COLO668 (cell line): ENCODE data around the gene ZNF30.
"Not testable (repeated sequence)": the region's sequence is repeated elsewhere in the genome, so short reads cannot be mapped to it uniquely, and the experiment has no call there.

ENCODE experiments used
- DNase-seq: peaks from one replicate; lab custom pipeline; 2025; ENCODE audit not compliant: unreplicated experiment; lab: John Stamatoyannopoulos, UW

Gene ZNF30

DNA sequence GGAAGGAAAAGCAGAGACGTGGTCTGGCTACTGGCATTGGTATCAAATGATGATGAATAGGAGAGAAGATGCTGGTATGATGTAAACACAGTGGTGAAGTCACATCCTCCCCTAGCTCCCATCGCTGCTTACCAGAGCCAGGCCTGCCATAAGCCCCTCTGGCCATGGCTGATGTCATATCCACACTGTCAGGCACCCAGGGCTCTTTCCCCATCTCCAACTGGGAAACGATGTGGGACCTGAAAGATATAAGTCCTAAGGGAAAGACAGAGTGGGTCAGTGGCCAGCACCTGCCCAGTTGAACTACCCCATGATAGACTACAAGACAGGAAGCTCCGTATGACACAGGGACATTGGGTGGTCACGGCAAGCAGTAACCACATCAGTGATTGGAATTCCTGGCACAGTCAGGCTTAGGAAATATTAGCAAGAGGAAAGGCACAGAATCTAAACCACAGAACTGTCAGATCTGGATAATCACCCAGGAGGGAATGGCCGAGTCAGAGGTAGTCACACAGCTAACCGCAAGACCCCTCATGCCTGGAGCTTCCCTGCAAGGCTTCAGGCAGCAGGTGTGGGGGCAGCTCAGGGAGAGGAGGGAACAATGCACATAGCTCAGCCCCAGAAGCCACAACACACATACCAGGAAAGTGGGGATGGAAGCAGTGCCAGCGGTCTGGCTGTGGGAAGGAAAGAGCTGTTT lies 33.6 kb downstream of the ZNF30 start:
- no peak for DNase-seq

- DNase-seq = no peak
Measured at GRCh38 chr19:34960940-34961679, 34.4 kb downstream of the ZNF30 start.

DNA sequence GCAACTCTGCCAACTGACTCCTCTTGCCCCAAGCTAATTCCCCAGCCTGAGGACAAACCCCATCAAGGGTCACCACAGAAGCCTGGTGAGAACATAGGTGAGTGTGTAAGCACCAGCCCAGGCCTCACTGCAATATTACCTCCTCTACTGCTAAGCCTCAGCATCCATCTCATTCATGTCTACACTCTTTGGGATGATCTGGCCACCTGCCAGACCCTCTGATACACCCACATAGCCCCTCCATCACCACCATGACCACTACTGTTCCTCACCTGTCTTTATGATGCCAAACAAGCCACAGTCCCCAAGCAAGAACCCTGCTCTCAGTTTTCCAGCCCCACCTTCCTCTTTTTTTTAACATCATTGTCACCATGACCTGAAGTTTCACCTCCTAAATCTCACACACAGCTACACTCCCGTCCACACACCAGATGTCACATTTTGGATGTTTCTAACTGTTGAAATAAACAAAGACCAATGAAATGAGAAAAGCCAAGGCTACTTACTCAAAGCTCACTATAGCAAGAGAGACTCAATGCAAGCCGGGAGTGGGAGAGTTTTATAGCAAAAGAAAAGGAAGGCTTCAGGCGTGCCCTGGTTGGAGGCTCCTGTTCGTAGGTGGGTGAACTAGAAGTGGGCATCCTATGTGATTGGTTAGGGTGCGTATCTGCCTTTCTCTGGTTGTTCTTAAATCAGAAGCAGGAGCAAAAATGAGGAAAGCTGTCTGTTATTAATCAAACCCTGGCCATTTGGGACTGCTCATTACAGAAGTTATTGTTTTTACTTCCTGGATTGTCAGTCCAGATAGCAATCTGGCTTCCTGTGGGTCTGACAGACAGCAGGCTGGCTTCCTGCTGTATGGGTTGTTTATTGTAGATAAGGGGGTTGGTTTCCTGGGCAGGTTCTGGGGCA lies 35.3 kb downstream of the ZNF30 start:
- DNase-seq = no peak

GRCh38 chr19:34962687-34963572 lies 36.2 kb downstream of the ZNF30 start:
- DNase-seq = peak; percentile 30

GRCh38 chr19:34963573-34964406 lies 37.1 kb downstream of the ZNF30 start, which contains the start of gene ZNF792:
Gene ZNF792 (minus strand): TSS chr19:34964229. CDS start chr19:34963662, 567 bp downstream.
- peak; percentile 77 for DNase-seq

DNA sequence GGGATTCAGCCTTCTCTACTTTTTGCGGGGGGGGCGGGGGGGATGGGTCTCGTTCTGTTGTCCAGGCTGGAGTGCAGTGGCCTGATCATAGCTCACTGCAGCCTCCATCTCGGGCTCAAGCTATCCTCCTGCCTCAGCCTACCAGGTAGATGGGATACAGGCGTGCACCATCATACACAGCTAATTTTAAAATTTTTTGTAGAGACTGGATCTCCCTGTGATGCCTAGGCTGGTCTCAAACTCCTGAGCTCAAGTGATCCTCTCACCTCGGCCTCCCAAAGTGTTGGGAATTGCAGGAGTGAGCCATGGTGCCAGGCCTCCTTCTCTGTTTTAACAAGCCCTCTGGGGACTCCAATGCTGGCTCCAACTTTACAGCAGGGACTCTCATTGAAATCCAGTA lies 37.9 kb downstream of the ZNF30 start:
- no peak for DNase-seq

- not testable (repeated sequence) for DNase-seq
Measured at GRCh38 chr19:34965505-34965904, 38.8 kb downstream of the ZNF30 start.

DNA sequence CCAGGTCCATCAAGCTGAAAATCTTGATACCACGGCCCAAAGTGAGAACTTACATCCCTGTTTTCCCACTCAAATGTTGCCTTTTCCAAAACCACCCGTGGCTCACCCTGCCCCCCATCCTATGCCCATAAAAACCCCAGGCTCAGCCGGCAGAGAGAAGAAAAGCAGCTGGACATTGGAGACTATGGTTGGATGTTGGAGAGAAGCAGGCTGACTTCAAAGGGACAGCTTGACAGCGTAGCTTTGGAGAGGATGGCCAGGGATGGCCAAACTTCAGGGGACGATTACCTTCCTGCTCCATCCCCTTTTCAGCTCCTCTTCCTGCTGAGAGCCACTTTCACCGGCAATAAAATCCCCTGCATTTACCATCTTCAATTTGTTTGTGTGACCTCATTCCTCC lies 40.8 kb downstream of the ZNF30 start:
- DNase-seq = no peak

DNA sequence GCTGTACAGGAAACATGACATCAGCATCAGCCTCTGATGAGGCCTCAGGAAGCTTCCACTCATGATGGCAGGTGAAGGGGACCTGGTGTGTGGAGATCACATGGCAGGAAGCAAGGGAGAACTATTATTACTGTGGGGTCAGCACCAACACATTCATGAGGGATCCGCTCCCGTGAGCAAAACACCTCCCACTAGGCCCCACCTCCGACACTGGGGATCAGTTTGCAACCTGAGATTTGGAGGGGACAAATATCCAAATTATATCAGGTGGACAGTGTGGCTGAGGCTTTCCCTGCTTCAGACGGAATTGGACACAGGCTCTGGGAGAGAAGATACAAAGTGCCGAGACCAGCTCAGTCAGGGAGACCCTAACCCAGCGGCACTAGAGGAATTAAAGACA lies 43.0 kb downstream of the ZNF30 start:
- DNase-seq = no peak

- not testable (repeated sequence) for DNase-seq
Measured at GRCh38 chr19:34970185-34970780, 43.6 kb downstream of the ZNF30 start.

DNA sequence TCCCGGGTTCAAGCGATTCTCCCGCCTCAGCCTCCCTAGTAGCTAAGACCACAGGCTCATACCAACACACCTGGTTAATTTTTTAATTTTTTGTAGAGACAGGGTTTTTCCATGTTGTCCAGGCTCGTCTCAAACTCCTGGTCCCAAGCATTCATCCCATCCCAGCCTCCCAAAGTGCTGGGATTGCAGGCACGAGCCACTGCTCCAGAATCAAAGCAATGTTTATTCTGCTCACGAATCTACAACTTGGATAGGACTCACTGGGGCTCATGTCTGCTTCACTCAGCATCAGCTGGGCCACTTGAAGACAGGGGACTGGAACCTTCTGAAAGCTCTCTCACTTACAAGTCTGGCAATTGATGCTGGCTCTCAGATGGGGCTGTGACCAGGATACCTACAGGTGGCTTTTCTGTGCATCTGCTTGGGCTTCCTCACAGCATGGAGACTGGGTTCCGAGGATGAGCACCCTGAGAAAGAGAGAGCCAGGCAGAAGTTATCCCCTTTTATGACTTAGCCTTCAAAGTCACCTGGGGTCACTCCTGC lies 45.5 kb downstream of the ZNF30 start:
- DNase-seq = no peak

DNA sequence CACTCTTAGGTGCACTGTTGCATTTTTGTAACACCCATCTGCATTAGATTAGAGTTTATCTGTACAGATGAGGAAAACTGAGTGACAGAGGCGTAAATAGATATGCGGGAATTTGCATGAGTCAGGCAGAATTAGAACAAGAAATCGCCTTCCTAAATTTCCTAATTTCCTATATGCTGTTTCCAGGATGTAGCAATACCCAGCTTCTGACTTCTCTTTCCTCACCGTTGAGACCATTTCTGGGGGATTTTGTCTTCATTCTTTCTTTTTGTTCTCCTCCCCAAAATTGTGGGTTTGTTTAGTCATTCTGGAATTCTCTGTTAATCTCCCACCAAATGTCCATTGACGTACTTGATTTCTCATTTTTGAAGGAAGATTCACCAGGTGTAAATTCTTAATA lies 47.9 kb downstream of the ZNF30 start:
- no peak for DNase-seq

DNA sequence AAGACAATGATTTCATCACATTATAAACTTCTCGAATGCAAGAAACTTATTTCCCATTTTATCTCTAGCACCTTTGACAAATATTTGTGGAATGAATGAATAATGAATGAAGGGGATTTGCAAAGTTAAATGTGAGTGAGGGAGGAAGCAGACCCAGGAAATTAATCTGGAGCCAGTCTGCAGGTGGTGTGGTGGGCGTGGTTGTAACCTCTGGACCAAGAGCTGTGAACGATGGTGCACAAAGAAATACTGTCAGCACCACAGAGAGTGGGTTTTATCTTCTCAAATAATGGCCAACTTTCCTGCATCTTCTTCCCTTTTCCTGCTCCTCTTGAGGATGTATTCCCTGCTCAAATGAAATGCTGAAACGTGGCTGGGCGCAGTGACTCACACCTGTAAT lies 48.4 kb downstream of the ZNF30 start:
- DNase-seq = peak; percentile 17

- no peak for DNase-seq
Measured at GRCh38 chr19:34976611-34977010, 49.9 kb downstream of the ZNF30 start.

DNA sequence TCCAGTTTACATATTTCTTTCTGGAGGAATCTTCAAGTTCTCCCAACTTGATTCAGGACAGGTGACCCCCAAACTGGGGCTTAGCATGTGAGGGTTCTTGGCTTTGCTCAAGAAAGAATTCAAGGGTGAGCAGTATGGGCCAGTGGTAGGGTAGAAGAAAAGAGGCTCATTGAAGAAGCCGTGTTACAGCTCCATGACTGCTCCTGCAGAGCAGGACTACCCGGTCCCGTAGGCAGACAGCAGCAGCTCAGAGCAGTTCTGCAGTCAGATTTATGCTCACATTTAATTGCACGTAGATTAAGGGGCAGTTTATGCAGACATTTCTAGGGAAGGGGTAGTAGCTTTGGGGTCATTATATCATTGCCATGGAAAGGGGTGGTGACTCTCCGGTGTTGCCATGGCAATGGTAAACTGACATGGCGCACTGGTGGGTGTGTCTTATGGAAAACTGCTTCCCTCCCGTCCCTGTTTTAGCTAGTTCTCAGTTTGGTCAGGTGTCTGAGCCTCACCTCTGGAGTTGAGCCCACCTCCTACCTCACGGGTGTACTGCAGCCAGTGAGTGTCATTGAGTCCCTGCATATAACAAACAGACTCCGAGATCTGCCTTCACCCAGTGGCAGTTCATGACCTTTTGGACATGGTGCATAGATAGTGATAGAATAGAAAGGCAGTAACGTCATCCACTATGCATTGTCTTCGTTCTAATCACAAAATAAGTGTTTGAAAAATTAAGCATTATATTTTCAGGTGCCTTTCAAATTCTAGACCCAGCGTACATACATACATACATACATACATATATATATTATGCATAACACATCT lies 53.3 kb downstream of the ZNF30 start:
- DNase-seq = no peak

- no peak for DNase-seq
Measured at GRCh38 chr19:34982275-34982674, 55.6 kb downstream of the ZNF30 start.

- no peak for DNase-seq
Measured at GRCh38 chr19:34983786-34984185, 57.1 kb downstream of the ZNF30 start.

DNA sequence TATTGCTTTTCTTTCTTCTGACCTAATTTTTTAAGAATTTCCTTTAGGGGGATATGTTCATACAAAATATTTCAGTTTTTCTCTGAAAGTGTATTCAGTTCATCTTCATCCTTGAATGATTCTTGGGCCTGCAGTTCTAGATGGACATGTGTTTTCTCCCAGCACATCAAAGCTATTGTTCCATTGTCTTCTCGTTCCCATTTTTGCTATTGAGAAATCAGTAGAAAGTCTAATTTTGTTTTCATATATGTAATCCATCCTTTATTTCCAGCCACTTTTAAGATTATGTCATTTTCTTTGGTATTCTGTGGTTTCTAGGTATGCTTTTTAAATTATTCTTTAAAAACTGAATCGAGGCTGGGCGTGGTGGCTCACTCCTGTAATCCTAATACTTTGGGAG lies 57.6 kb downstream of the ZNF30 start:
- DNase-seq = no peak
